Hepatic stellate cell (primary cell): Measurements from ENCODE around the gene BPIFA1.

Source experiments
- DNase-seq: peaks from one replicate; pipeline ENCODE4 v3.0.0; 2011; ENCODE audit warnings: low spot score

BPIFA1 gene

GRCh38 chr20:33240923-33241322 is 5.1 kb downstream of the BPIFA1 start:
- no peak for DNase-seq

GRCh38 chr20:33242319-33243100 is 6.7 kb downstream of the BPIFA1 start:
- no peak for DNase-seq

- DNase-seq, result no peak
These were observed 10.3 kb downstream of the BPIFA1 start for GRCh38 chr20:33246077-33246476.

- no peak for DNase-seq
These were observed 13.7 kb downstream of the BPIFA1 start for GRCh38 chr20:33249456-33249855.

GRCh38 chr20:33250666-33251065 is 14.9 kb downstream of the BPIFA1 start:
- DNase-seq, result no peak

- DNase-seq, result no peak
These were observed 15.7 kb downstream of the BPIFA1 start for GRCh38 chr20:33251496-33251895.

- no peak for DNase-seq
These were observed 16.7 kb downstream of the BPIFA1 start for GRCh38 chr20:33252460-33252859.

- DNase-seq, result no peak
These were observed 19.2 kb downstream of the BPIFA1 start for GRCh38 chr20:33255005-33255404.

- DNase-seq, result no peak
These were observed 21.4 kb downstream of the BPIFA1 start for GRCh38 chr20:33257237-33257636.

- DNase-seq, result no peak
These were observed 23.6 kb downstream of the BPIFA1 start for GRCh38 chr20:33259371-33259770.

GRCh38 chr20:33261465-33261864 is 25.7 kb downstream of the BPIFA1 start:
- DNase-seq, result no peak

GRCh38 chr20:33262658-33263065 is 26.9 kb downstream of the BPIFA1 start:
- no peak for DNase-seq

GRCh38 chr20:33263784-33264183 is 28.0 kb downstream of the BPIFA1 start:
- no peak for DNase-seq

GRCh38 chr20:33267701-33268100 is 31.9 kb downstream of the BPIFA1 start:
- no peak for DNase-seq

GRCh38 chr20:33272155-33272873 is 36.5 kb downstream of the BPIFA1 start:
- no peak for DNase-seq

GRCh38 chr20:33273117-33273851 is 37.5 kb downstream of the BPIFA1 start:
- no peak for DNase-seq

- DNase-seq, result no peak
These were observed 39.4 kb downstream of the BPIFA1 start for GRCh38 chr20:33275215-33275614.

GRCh38 chr20:33275871-33276270 is 40.1 kb downstream of the BPIFA1 start:
- DNase-seq, result no peak

- no peak for DNase-seq
These were observed 40.7 kb downstream of the BPIFA1 start for GRCh38 chr20:33276303-33277113.

GRCh38 chr20:33277471-33278441 is 42.0 kb downstream of the BPIFA1 start:
- DNase-seq, result no peak

- no peak for DNase-seq
These were observed 42.9 kb downstream of the BPIFA1 start for GRCh38 chr20:33278700-33279099.
